T-cell (primary cell): Measurements from ENCODE around the gene POLRMT. TPM values are rescaled to one million over a fixed set of nuclear protein-coding genes. Genes with fewer than 3 reads are reported as not detected.

Source experiments
- ATAC-seq, 4 experiments: fragments of 200-7000 bp in 3 of 4; fragments of 150-1000 bp in 1 of 4; cut with Tn5 transposase; replicated peaks in 1 of 4; 1 replicate in 3 of 4; 2 replicates in 1 of 4; pipeline ENCODE4 v1.10.0; 2021; ENCODE audit warnings: moderate library complexity in 3 of 4, mild to moderate bottlenecking in 2 of 4, moderate number of reproducible peaks in 1 of 4
- CTCF ChIA-PET, 2 donors: fragments of 300-600 bp; sonication (Branson Sonifier 250); formaldehyde crosslinking; loops; one replicate each; lab custom pipeline; 2022; ENCODE audit warnings: antibody characterized with exemption in 2 of 2; lab: Charles Lee
- POLR2A ChIA-PET, 2 donors: fragments of 300-600 bp; sonication (Branson Sonifier 250); formaldehyde crosslinking; loops; one replicate each; lab custom pipeline; 2022; ENCODE audit warnings: antibody characterized with exemption in 2 of 2; lab: Charles Lee
- DNase-seq, 35 experiments: peaks; one replicate each; pipeline versions ENCODE4 v3.0.0 to v3.0.0-alpha.2; 2013 to 2023
- H3K27ac ChIP-seq: one replicate; pipeline ENCODE4 v1.5.1; 2013; ENCODE audit warnings: low read length
- H3K27me3 ChIP-seq, 2 experiments: replicated peaks in 1 of 2; 1 replicate in 1 of 2; 2 replicates in 1 of 2; pipeline versions ENCODE4 v1.6.1 to v1.7.0; 2013; ENCODE audit warnings: low read length in 1 of 2, mixed read lengths in 1 of 2; ENCODE audit not compliant: control insufficient read depth in 2 of 2, insufficient read depth in 2 of 2; ENCODE audit errors: extremely low read depth in 1 of 2
- H3K36me3 ChIP-seq, 2 donors: 1 replicate in 1 of 2; 2 replicates in 1 of 2; pipeline versions ENCODE4 v1.6.1 to v1.7.0; 2013; ENCODE audit warnings: low read length in 1 of 2; ENCODE audit not compliant: control insufficient read depth in 2 of 2, insufficient read depth in 1 of 2; ENCODE audit errors: extremely low read depth in 1 of 2
- H3K4me1 ChIP-seq, 2 experiments: 1 replicate in 1 of 2; 2 replicates in 1 of 2; pipeline versions ENCODE4 v1.6.1 to v1.7.0; 2013; ENCODE audit warnings: low read length in 2 of 2, mixed read lengths in 1 of 2; ENCODE audit not compliant: insufficient read depth in 2 of 2, control insufficient read depth in 1 of 2; ENCODE audit errors: extremely low read depth in 1 of 2
- H3K4me3 ChIP-seq, 2 donors: 1 replicate in 1 of 2; 2 replicates in 1 of 2; pipeline versions ENCODE4 v1.5.1 to v1.7.0; 2013; ENCODE audit warnings: mild to moderate bottlenecking in 2 of 2, low read length in 1 of 2, moderate library complexity in 1 of 2; ENCODE audit not compliant: control insufficient read depth in 1 of 2; ENCODE audit errors: extremely low read depth in 1 of 2
- H3K9me3 ChIP-seq: 2 replicates; pipeline ENCODE4 v1.7.0; 2013
- H3K27ac Mint-ChIP-seq, 2 donors: one replicate each; pipeline ENCODE4 v1.8.0; 2020 to 2021; ENCODE audit warnings: mild to moderate bottlenecking in 2 of 2, mixed read lengths in 2 of 2
- H3K27me3 Mint-ChIP-seq, 2 donors: one replicate each; pipeline ENCODE4 v1.8.0; 2021 to 2022; ENCODE audit warnings: mixed read lengths in 2 of 2
- H3K36me3 Mint-ChIP-seq: one replicate; pipeline ENCODE4 v1.8.0; 2021; ENCODE audit warnings: mixed read lengths
- H3K4me1 Mint-ChIP-seq, 3 donors: one replicate each; pipeline ENCODE4 v1.8.0; 2020 to 2022; ENCODE audit warnings: mixed read lengths in 3 of 3, mild to moderate bottlenecking in 1 of 3
- H3K4me3 Mint-ChIP-seq, 3 donors: one replicate each; pipeline ENCODE4 v1.8.0; 2020 to 2022; ENCODE audit warnings: mild to moderate bottlenecking in 3 of 3, mixed read lengths in 3 of 3, moderate library complexity in 3 of 3
- H3K9me3 Mint-ChIP-seq, 3 donors: one replicate each; pipeline ENCODE4 v1.8.0; 2020 to 2022; ENCODE audit warnings: mixed read lengths in 3 of 3
- WGBS: methylation state at CpG from one replicate; pipeline ENCODE4 v1.1.5; 2013; ENCODE audit warnings: missing lambda C conversion rate; ENCODE audit not compliant: insufficient coverage; 5-methylcytosine and 5-hydroxymethylcytosine counted together
- total RNA-seq, 35 experiments: library from RNA in 6 of 35; stranded (reverse) in 6 of 35; fragments of 120-200 nt in 1 of 35; gene quantifications; one replicate each; pipeline versions ENCODE4 v1.2.1 to v1.2.4 and lab custom pipeline; 2013 to 2026

POLRMT gene
- total RNA-seq, 5 donors from 2014 or later (not counting 1 experiment from before 2014, with no cell fraction given), result 61.3 to 118 (median 103) TPM

- 89% methylated on average over 7 of the region's 25 CpGs for WGBS
- CTCF ChIA-PET, result no interaction called here
- no peaks in the 10 kb centered on the region for H3K9me3 ChIP-seq
- Mint-ChIP-seq H3K4me3 (peak overlapping the region in 1 of 3 donors; percentile 51), H3K9me3 (no peaks in the 10 kb centered on the region), H3K27ac (peak overlapping the region; percentile 52 to 67), H3K36me3 (no peaks in the 10 kb centered on the region), H3K27me3 (no peaks in the 10 kb centered on the region), H3K4me1 (peaks cover 28 to 37% (median 28%) of the 10 kb centered on the region in 3 donors)
- peaks cover 12 to 39% of the 10 kb centered on the region in 2 experiments for H3K4me1 ChIP-seq
- no peaks in the 10 kb centered on the region for H3K27me3 ChIP-seq
- no peak overlapping the region for H3K4me3 ChIP-seq
- no peaks in the 10 kb centered on the region for H3K36me3 ChIP-seq
- H3K27ac ChIP-seq, result no peak overlapping the region
- ATAC-seq (no peak), DNase-seq (peak in 1 of 35 experiments; percentile 21)
- POLR2A ChIA-PET, result no interaction called here
Observed at GRCh38 chr19:570251-570686, 63.1 kb downstream of the POLRMT start.

DNA sequence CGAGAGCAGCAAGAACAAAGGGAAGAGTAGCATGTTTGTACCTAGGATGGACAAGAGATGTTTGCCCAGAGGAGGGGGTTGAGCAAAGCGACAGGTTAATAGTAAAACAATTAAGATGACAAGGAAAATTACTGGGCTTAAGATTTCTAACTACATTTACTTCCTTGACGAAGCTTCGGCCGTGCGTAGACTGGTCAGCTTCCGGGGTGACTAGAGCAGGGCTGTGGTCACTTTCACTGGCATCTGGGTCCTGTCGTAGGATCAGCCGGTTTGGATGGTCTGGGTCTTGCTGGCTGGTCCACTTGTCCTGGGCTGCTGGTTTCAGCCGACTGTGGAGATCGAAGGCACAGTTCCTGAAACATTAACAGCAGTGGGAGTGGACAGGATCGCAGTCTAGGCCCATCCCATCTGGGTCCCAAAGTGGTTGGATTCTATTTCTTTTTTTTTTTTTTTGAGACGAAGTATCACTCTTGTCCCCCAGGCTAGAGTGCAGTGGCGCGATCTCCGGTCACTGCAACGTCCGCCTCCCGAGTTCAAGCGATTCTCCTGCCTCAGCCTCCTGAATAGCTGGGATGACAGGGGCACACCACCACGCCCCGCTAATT is 65.9 kb downstream of the POLRMT start:
- CTCF ChIA-PET, result no interaction called here
- Histone ChIP-seq H3K4me3 (no peak overlapping the region), H3K4me1 (peaks cover 4 to 14% of the 10 kb centered on the region in 2 experiments), H3K27me3 (no peaks in the 10 kb centered on the region), H3K36me3 (no peaks in the 10 kb centered on the region), H3K9me3 (no peaks in the 10 kb centered on the region), H3K27ac (no peak overlapping the region)
- POLR2A ChIA-PET, result no interaction called here
- ATAC-seq (no peak), DNase-seq (no peak)
- no peaks in the 10 kb centered on the region for H3K9me3 Mint-ChIP-seq
- 96% methylated on average over 16 of the region's 22 CpGs for WGBS
- no peak overlapping the region for H3K4me3 Mint-ChIP-seq
- H3K36me3 Mint-ChIP-seq, result no peaks in the 10 kb centered on the region
- H3K27ac Mint-ChIP-seq, result no peak overlapping the region
- H3K4me1 Mint-ChIP-seq, result peaks cover 11 to 16% (median 15%) of the 10 kb centered on the region in 3 donors
- no peaks in the 10 kb centered on the region for H3K27me3 Mint-ChIP-seq

Other genes with a start within 250 kb of the POLRMT start
- gene C2CD4C, start 224.4 kb downstream of the POLRMT start, total RNA-seq, result under 1 TPM in 1 of 5 donors, not detected in 4; 0.06 TPM
- gene SHC2, start 172.5 kb downstream of the POLRMT start, total RNA-seq, result 1 to 10 TPM in 4 of 5 donors, under 1 TPM in 1; 0.66 to 4.4 (median 3.4) TPM
- gene MADCAM1, start 137.1 kb downstream of the POLRMT start, total RNA-seq, result 1 to 10 TPM in 3 of 5 donors, under 1 TPM in 2; 0.40 to 1.6 (median 1.4) TPM
- 10 to 100 TPM; 22.2 to 44.4 (median 39.4) TPM for gene TPGS1, start 126.0 kb downstream of the POLRMT start, total RNA-seq
- gene CDC34, start 101.8 kb downstream of the POLRMT start, total RNA-seq, result 10 to 100 TPM; 35.4 to 52.6 (median 51.3) TPM
- 10 to 100 TPM; 66.2 to 91.0 (median 78.6) TPM for gene GZMM, start 89.5 kb downstream of the POLRMT start, total RNA-seq
- gene BSG, start 60.9 kb downstream of the POLRMT start, total RNA-seq, result 100 to 1,000 TPM in 4 of 5 donors, 10 to 100 TPM in 1; 89.3 to 165 (median 152) TPM
- 1 to 10 TPM in 4 of 5 donors, under 1 TPM in 1; 0.93 to 4.4 (median 3.6) TPM for gene HCN2, start 43.7 kb downstream of the POLRMT start, total RNA-seq
- gene FGF22, start 6.3 kb upstream of the POLRMT start, total RNA-seq, result 1 to 10 TPM in 3 of 5 donors, under 1 TPM in 2; 0.35 to 3.9 (median 2.8) TPM
- gene RNF126, start 29.7 kb upstream of the POLRMT start, total RNA-seq, result 100 to 1,000 TPM in 4 of 5 donors, 10 to 100 TPM in 1; 98.8 to 139 (median 118) TPM
- 1 to 10 TPM; 2.0 to 5.3 (median 4.1) TPM for gene FSTL3, start 42.9 kb upstream of the POLRMT start, total RNA-seq
- 1 to 10 TPM in 3 of 5 donors, under 1 TPM in 1, not detected in 1; 0.86 to 2.5 (median 1.7) TPM for gene PRSS57, start 61.9 kb upstream of the POLRMT start, total RNA-seq
- under 1 TPM in 4 of 5 donors, not detected in 1; 0.19 to 0.57 (median 0.41) TPM for gene PALM, start 75.4 kb upstream of the POLRMT start, total RNA-seq
- gene MISP, start 117.6 kb upstream of the POLRMT start, total RNA-seq, result under 1 TPM in 3 of 5 donors, not detected in 2; 0.10 to 0.16 (median 0.15) TPM
- gene PTBP1, start 163.9 kb upstream of the POLRMT start, total RNA-seq, result 100 to 1,000 TPM; 307 to 343 (median 316) TPM
- under 1 TPM in 3 of 5 donors, not detected in 2; 0.22 to 0.36 (median 0.26) TPM for gene PLPPR3, start 188.4 kb upstream of the POLRMT start, total RNA-seq
- 1 to 10 TPM in 2 of 5 donors, under 1 TPM in 3; 0.20 to 1.2 (median 0.38) TPM for gene AZU1, start 194.3 kb upstream of the POLRMT start, total RNA-seq
- gene PRTN3, start 207.5 kb upstream of the POLRMT start, total RNA-seq, result under 1 TPM in 1 of 5 donors, not detected in 4; 0.50 TPM
- under 1 TPM in 1 of 5 donors, not detected in 4; 0.83 TPM for gene ELANE, start 218.8 kb upstream of the POLRMT start, total RNA-seq
- 10 to 100 TPM in 1 of 5 donors, 1 to 10 TPM in 4; 2.8 to 10.3 (median 5.6) TPM for gene CFD, start 226.1 kb upstream of the POLRMT start, total RNA-seq